PC-9 (cell line): ENCODE results near the gene HOMEZ. TPM values are rescaled to one million over a fixed set of nuclear protein-coding genes. Genes with fewer than 3 reads are reported as not detected.

ENCODE experiments used
- BruUV-seq: library from RNA; stranded (reverse); fragments of 400-500 nt; replicated peaks from 2 replicates; lab custom pipeline; 2021; lab: Mats Ljungman, UMichigan
- CTCF ChIA-PET: fragments of 300-600 bp; sonication (Branson Sonifier 250); formaldehyde crosslinking; loops from one replicate; lab custom pipeline; 2022; ENCODE audit warnings: antibody characterized with exemption; lab: Charles Lee
- POLR2A ChIA-PET: fragments of 300-600 bp; sonication (Branson Sonifier 250); formaldehyde crosslinking; loops from one replicate; lab custom pipeline; 2022; ENCODE audit warnings: antibody characterized with exemption; ENCODE audit not compliant: unreplicated experiment; lab: Charles Lee
- DNase-seq, 2 experiments: peaks; one replicate each; pipeline versions ENCODE4 v3.0.0 to v3.0.0-alpha.2; 2015 to 2022; ENCODE audit warnings: mixed read lengths in 1 of 2
- H2AFZ ChIP-seq: fragments of 200-600 bp; sonication (generic); 2 replicates; pipeline ENCODE4 v1.8.1; 2017; ENCODE audit warnings: antibody characterized with exemption
- H3F3A ChIP-seq: fragments of 200-600 bp; sonication (generic); 2 replicates; pipeline ENCODE4 v1.8.1; 2017; ENCODE audit warnings: antibody characterized with exemption, mild to moderate bottlenecking, low read depth; ENCODE audit not compliant: insufficient read depth
- H3K27ac ChIP-seq: fragments of 200-600 bp; sonication (generic); 2 replicates; pipeline ENCODE4 v1.6.1; 2016; ENCODE audit warnings: mixed run types
- H3K27me3 ChIP-seq: fragments of 200-600 bp; sonication (generic); 2 replicates; pipeline ENCODE4 v1.6.1; 2016; ENCODE audit warnings: low read depth, mixed run types; ENCODE audit not compliant: insufficient read depth
- H3K36me3 ChIP-seq: fragments of 200-600 bp; sonication (generic); 2 replicates; pipeline ENCODE4 v1.6.1; 2016; ENCODE audit warnings: low read depth, mixed run types
- H3K4me1 ChIP-seq: fragments of 200-600 bp; sonication (generic); replicated peaks from 2 replicates; pipeline ENCODE4 v1.6.1; 2016; ENCODE audit warnings: mixed run types; ENCODE audit not compliant: insufficient read depth
- H3K4me2 ChIP-seq: fragments of 200-600 bp; sonication (generic); 2 replicates; pipeline ENCODE4 v1.6.1; 2017; ENCODE audit warnings: mixed run types
- H3K4me3 ChIP-seq: fragments of 200-600 bp; sonication (generic); 2 replicates; pipeline ENCODE4 v1.6.1; 2016; ENCODE audit warnings: mixed run types
- H3K79me2 ChIP-seq: fragments of 200-600 bp; sonication (generic); 2 replicates; pipeline ENCODE4 v1.6.1; 2017; ENCODE audit warnings: low read depth, mixed run types
- H3K9me2 ChIP-seq: fragments of 200-600 bp; sonication (generic); 2 replicates; pipeline ENCODE4 v1.8.1; 2017; ENCODE audit warnings: mild to moderate bottlenecking; ENCODE audit not compliant: insufficient read depth
- H3K9me3 ChIP-seq: fragments of 200-600 bp; sonication (generic); 2 replicates; pipeline ENCODE4 v1.8.1; 2016; ENCODE audit warnings: low read depth; ENCODE audit not compliant: insufficient read depth
- H4K20me1 ChIP-seq: fragments of 200-600 bp; sonication (generic); 2 replicates; pipeline ENCODE4 v1.8.1; 2017; ENCODE audit not compliant: insufficient read depth
- EZH2 ChIP-seq: fragments of 200-600 bp; sonication (generic); IDR thresholded peaks from 2 replicates; pipeline ENCODE4 v1.8.0; 2017; ENCODE audit warnings: antibody characterized with exemption, low read depth
- intact Hi-C: fragments of 100-400 bp; cut with micrococcal nuclease; formaldehyde crosslinking; loops from one replicate; pipeline ENCODE4 v1.10.0; 2022; ENCODE audit not compliant: unreplicated experiment
- total RNA-seq: library from RNA; stranded (reverse); gene quantifications from 2 replicates; pipeline ENCODE4 v1.2.3, GENCODE V29; 2021
- TF ChIP-seq, protein P1 (sequence below): fragments of 200-600 bp; sonication (generic); conservative IDR thresholded peaks from 2 replicates; pipeline ENCODE4 v1.6.1; 2017; ENCODE audit warnings: mixed run types, antibody characterized with exemption, mild to moderate bottlenecking, moderate library complexity

The HOMEZ gene
- total RNA-seq, 1 experiment from 2014 or later: 14.0 TPM

DNA sequence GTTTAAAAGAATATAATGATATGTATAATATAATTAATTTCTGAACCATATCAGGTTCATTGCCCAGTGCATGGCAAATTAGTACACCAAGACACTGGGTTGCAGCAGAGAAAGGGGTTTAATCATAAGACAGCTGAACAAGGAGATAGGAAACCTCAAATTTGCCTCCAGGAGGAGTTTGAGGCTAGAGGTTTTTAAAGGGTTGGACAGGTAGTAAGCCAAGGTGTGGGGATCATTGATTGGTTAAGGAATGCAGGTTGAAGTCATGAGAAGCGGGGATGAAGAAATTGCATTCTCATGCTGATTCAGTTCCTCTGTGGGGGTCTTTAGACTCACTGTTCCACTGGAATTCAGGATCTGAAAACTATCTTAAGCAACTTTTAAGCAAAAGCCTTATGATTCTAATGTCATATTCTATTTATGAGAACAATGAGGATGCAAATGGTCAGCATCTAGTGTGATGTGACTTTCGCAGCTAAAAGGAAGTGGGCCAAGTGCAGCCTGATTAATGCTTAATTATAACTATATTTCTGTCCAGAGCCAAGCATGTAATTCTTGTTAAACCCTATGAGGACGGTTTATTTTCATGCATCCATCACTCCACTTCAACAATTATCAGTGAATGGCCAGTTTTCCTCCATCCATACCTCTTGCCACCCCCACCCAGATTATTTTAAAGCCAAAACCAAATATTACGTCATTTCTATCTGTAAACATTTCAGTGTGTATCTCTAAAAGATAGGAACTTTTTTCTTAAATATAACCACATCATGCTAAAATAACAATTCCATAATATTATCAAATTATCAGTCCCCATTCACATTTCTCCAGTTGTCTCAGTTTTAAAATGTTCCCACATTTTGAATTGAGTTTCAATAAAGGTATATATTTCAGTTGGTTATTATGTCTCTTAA, 33.3 kb downstream of the HOMEZ start:
- H3K4me3 ChIP-seq: no peak overlapping the region
- H3K9me2 ChIP-seq: no peaks in the 10 kb centered on the region
- H3K9me3 ChIP-seq: no peaks in the 10 kb centered on the region
- H3K79me2 ChIP-seq: no peaks in the 10 kb centered on the region
- no peaks in the 10 kb centered on the region for H4K20me1 ChIP-seq
- no peaks in the 10 kb centered on the region for H3K36me3 ChIP-seq
- intact Hi-C loops: no loop called here
- TF ChIP-seq, protein P1, sequence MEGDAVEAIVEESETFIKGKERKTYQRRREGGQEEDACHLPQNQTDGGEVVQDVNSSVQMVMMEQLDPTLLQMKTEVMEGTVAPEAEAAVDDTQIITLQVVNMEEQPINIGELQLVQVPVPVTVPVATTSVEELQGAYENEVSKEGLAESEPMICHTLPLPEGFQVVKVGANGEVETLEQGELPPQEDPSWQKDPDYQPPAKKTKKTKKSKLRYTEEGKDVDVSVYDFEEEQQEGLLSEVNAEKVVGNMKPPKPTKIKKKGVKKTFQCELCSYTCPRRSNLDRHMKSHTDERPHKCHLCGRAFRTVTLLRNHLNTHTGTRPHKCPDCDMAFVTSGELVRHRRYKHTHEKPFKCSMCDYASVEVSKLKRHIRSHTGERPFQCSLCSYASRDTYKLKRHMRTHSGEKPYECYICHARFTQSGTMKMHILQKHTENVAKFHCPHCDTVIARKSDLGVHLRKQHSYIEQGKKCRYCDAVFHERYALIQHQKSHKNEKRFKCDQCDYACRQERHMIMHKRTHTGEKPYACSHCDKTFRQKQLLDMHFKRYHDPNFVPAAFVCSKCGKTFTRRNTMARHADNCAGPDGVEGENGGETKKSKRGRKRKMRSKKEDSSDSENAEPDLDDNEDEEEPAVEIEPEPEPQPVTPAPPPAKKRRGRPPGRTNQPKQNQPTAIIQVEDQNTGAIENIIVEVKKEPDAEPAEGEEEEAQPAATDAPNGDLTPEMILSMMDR: no peak
- no peak for TF ChIP-seq EZH2
- POLR2A ChIA-PET: no interaction called here
- CTCF ChIA-PET: interaction anchor here (0.6 kb wide), 1 partner anchor 184 kb away, joined by 3 read pairs; no protein-coding TSS in a partner anchor
- no TSS peak for BruUV-seq
- peaks cover 34% of the 10 kb centered on the region for H3K4me1 ChIP-seq
- H2AFZ ChIP-seq: no peak overlapping the region
- peak overlapping the region; percentile 32 for H3K4me2 ChIP-seq
- H3K27me3 ChIP-seq: no peaks in the 10 kb centered on the region
- peaks cover 18% of the 10 kb centered on the region; the same call in 1 of the 2 replicates for H3F3A ChIP-seq
- peak overlapping the region; percentile 92 for H3K27ac ChIP-seq
- DNase-seq: peak in 1 of 2 experiments; percentile 38

DNA sequence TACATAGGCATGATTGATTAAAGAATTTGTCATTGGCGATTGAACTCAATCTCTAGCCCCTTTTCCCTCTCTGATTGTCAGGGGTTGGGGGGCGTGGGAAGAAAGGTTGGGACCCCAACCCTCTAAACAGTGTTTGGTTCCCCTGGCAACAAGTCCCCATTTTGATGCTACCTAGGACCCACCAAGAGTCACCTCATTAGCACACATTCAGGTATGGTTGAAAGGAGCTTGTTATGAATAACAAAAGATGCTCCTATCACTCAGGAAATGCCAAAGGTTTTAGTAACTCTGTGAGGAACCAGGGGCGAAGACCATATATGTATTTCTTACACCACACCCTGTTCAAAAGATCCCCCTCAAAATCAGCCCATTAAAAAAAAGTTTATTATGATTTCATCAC, 33.9 kb downstream of the HOMEZ start:
- ChIA-PET POLR2A (no interaction called here), CTCF (interaction anchor here (0.6 kb wide), 1 partner anchor 183 kb away, joined by 3 read pairs; no protein-coding TSS in a partner anchor)
- Histone ChIP-seq H3K36me3 (no peaks in the 10 kb centered on the region), H3K4me3 (no peak overlapping the region), H3K4me1 (peaks cover 34% of the 10 kb centered on the region), H4K20me1 (no peaks in the 10 kb centered on the region), H3K27ac (peak overlapping the region; percentile 92), H3K9me3 (no peaks in the 10 kb centered on the region), H3K9me2 (no peaks in the 10 kb centered on the region), H3F3A (peaks cover 18% of the 10 kb centered on the region; the same call in 1 of the 2 replicates), H2AFZ (no peak overlapping the region), H3K27me3 (no peaks in the 10 kb centered on the region), H3K4me2 (peak overlapping the region; percentile 32; the same call in 1 of the 2 replicates), H3K79me2 (no peaks in the 10 kb centered on the region)
- intact Hi-C loops: no loop called here
- TSS peak; percentile 47 for BruUV-seq
- no peak for DNase-seq
- TF ChIP-seq, protein P1: no peak
- TF ChIP-seq EZH2: no peak

DNA sequence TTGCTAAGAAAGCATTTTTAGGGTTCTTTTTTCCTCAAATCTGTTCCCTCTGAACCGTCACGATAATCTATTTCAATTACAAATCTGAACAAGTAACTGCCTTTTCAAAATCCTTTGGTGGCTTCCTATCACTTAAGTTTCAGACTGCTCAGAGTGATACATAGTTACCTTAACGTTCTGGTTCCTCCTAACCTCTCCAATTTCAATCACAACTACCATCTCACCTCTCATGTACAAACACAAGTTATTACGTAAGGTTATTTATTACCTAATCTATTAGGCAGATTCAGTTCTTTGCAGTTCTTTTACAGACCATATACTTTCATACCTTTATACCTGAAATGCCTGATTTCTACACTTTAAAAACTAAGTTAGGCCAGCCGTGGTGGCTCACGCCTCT, 36.1 kb downstream of the HOMEZ start:
- no peaks in the 10 kb centered on the region for H3K79me2 ChIP-seq
- no TSS peak for BruUV-seq
- no peaks in the 10 kb centered on the region for H3K9me3 ChIP-seq
- no peaks in the 10 kb centered on the region for H3K36me3 ChIP-seq
- peak in 1 of 2 experiments; percentile 37 for DNase-seq
- no peaks in the 10 kb centered on the region for H3K27me3 ChIP-seq
- H3K4me2 ChIP-seq: peak overlapping the region; percentile 31; the same call in 1 of the 2 replicates
- H3K4me1 ChIP-seq: peaks cover 34% of the 10 kb centered on the region
- ChIA-PET CTCF (no interaction called here), POLR2A (no interaction called here)
- H4K20me1 ChIP-seq: no peaks in the 10 kb centered on the region
- H3F3A ChIP-seq: peaks cover 18% of the 10 kb centered on the region; the same call in 1 of the 2 replicates
- no peaks in the 10 kb centered on the region for H3K9me2 ChIP-seq
- H2AFZ ChIP-seq: no peak overlapping the region
- H3K27ac ChIP-seq: 0 out of 2 replicates have a peak overlapping the region, but pooled peaks have one; percentile 32
- intact Hi-C loops: no loop called here
- TF ChIP-seq, protein P1: no peak
- no peak for TF ChIP-seq EZH2
- no peak overlapping the region for H3K4me3 ChIP-seq
